SH-SY5Y (cell line): ENCODE results near the gene JHY.

ENCODE experiments used
- GATA2 ChIP-seq: IDR thresholded peaks from 2 replicates; pipeline ENCODE4 v1.6.1; 2011; ENCODE audit warnings: mild to moderate bottlenecking, low read depth, low read length
- GATA3 ChIP-seq: IDR thresholded peaks from 2 replicates; pipeline ENCODE4 v1.6.1; 2011; ENCODE audit warnings: low read depth, mild to moderate bottlenecking, low read length, moderate library complexity

GRCh38 chr11:122895563-122895962 is 13.0 kb downstream of the JHY start:
- TF ChIP-seq GATA3 (no peak), GATA2 (no peak)
